ENCODE results near the gene GABRA1. TPM values are rescaled to one million over a fixed set of nuclear protein-coding genes. Genes with fewer than 3 reads are reported as not detected.

GABRA1 gene
- total and polyA plus RNA-seq, 2 donors (not counting 1 experiment from before 2014, with no cell fraction given) = not detected

DNA sequence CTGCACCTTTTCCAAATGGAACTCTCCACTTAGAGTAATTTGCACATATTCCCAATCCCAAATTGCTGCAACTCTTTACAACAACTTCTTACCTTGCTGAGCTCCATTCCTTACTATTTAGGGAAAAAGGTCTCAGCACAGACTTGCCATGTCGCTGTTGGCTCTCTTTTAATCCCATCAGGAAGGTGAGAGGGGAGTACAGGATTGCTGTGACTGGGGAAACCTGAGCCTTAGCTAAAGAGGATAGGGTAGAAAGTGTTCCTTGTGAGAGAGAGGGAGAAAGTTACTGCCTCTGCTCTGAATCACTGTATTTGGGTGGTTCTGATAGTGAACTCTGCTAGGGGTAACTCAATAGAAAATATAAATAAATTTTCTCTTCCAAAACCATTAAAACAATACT is 43.7 kb upstream of the GABRA1 start:
- no peaks in the 10 kb centered on the region for H4K20me1 ChIP-seq (ENCODE audit: control insufficient read depth, insufficient read depth, low read length, poor library complexity, severe bottlenecking)
- TF ChIP-seq, protein P1, sequence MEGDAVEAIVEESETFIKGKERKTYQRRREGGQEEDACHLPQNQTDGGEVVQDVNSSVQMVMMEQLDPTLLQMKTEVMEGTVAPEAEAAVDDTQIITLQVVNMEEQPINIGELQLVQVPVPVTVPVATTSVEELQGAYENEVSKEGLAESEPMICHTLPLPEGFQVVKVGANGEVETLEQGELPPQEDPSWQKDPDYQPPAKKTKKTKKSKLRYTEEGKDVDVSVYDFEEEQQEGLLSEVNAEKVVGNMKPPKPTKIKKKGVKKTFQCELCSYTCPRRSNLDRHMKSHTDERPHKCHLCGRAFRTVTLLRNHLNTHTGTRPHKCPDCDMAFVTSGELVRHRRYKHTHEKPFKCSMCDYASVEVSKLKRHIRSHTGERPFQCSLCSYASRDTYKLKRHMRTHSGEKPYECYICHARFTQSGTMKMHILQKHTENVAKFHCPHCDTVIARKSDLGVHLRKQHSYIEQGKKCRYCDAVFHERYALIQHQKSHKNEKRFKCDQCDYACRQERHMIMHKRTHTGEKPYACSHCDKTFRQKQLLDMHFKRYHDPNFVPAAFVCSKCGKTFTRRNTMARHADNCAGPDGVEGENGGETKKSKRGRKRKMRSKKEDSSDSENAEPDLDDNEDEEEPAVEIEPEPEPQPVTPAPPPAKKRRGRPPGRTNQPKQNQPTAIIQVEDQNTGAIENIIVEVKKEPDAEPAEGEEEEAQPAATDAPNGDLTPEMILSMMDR (IDR thresholded peaks at IDR 0.05) = no peak
- TF ChIP-seq EZH2 (IDR thresholded peaks at IDR 0.05; ENCODE audit: borderline replicate concordance, insufficient read depth, low read depth, low read length, poor library complexity, severe bottlenecking) = no peak
- Mint-ChIP-seq H3K4me3 (no peak overlapping the region), H3K9me3 (ENCODE audit: insufficient read depth) (no peaks in the 10 kb centered on the region), H3K4me1 (no peaks in the 10 kb centered on the region), H3K27ac (no peak overlapping the region), H3K27me3 (no peaks in the 10 kb centered on the region)
- H3K9me3 ChIP-seq (ENCODE audit: control extremely low read depth in 1 of 3, control insufficient read depth in 2 of 3, insufficient read depth in 1 of 3, low read length in 2 of 3) = no peaks in the 10 kb centered on the region
- H2AFZ ChIP-seq (ENCODE audit: insufficient read depth, low read depth, low read length, poor library complexity, severe bottlenecking) = no peak overlapping the region
- H3K27ac ChIP-seq (ENCODE audit: low read length in 2 of 2) = no peak overlapping the region
- H3K4me3 ChIP-seq (ENCODE audit: control extremely low read depth in 1 of 5, extremely low read depth in 1 of 5, insufficient read depth in 1 of 5, low read depth in 2 of 5, low read length in 4 of 5) = no peak overlapping the region
- ATAC-seq (ENCODE audit: low read depth) (no peak), DNase-seq (no peak)
- no peaks in the 10 kb centered on the region for H3K27me3 ChIP-seq (replicated peaks in 1 of 4; ENCODE audit: control extremely low read depth in 1 of 4, control insufficient read depth in 3 of 4, insufficient read depth in 4 of 4, low read length in 3 of 4)
- WGBS (ENCODE audit: insufficient coverage) = no CpG with 5 or more reads among the region's 1 CpG
- H3K4me1 ChIP-seq (ENCODE audit: control insufficient read depth in 2 of 2, insufficient read depth in 2 of 2, low read length in 2 of 2) = no peaks in the 10 kb centered on the region
- ChIA-PET POLR2A (no interaction called here), CTCF (interaction anchor here (0.7 kb wide), 1 partner anchor 19 kb away, joined by 3 read pairs; no protein-coding TSS in a partner anchor)
- no peak overlapping the region for H3K9ac ChIP-seq (ENCODE audit: low read length)
- H3K36me3 ChIP-seq (replicated peaks in 1 of 2; ENCODE audit: control extremely low read depth in 1 of 2, control insufficient read depth in 1 of 2, extremely low read depth in 1 of 2, insufficient read depth in 2 of 2, low read length in 1 of 2) = no peaks in the 10 kb centered on the region
- intact Hi-C loops (cut with micrococcal nuclease) = no loop called here
- no peak overlapping the region for H3K4me2 ChIP-seq (replicated peaks; ENCODE audit: low read depth, low read length, poor library complexity, severe bottlenecking)
- no peaks in the 10 kb centered on the region for H3K79me2 ChIP-seq (ENCODE audit: control insufficient read depth, insufficient read depth, low read length)

GRCh38 chr5:161846746-161847145 is 1.2 kb upstream of the GABRA1 start:
- intact Hi-C loops (cut with micrococcal nuclease) = no loop called here
- H3K27ac Mint-ChIP-seq = no peak overlapping the region
- no peak overlapping the region for H3K27ac ChIP-seq (ENCODE audit: low read length in 2 of 2)

More at GRCh38 chr5:161846746-161847145, 1.2 kb upstream of the GABRA1 start:
- no peaks in the 10 kb centered on the region for H3K36me3 ChIP-seq (replicated peaks in 1 of 2; ENCODE audit: control extremely low read depth in 1 of 2, control insufficient read depth in 1 of 2, extremely low read depth in 1 of 2, insufficient read depth in 2 of 2, low read length in 1 of 2)
- H3K9me3 ChIP-seq (ENCODE audit: control extremely low read depth in 1 of 3, control insufficient read depth in 2 of 3, insufficient read depth in 1 of 3, low read length in 2 of 3) = no peaks in the 10 kb centered on the region
- no peak overlapping the region for H3K4me2 ChIP-seq (replicated peaks; ENCODE audit: low read depth, low read length, poor library complexity, severe bottlenecking)
- peaks cover 0 to 8% (median 0%) of the 10 kb centered on the region in 4 experiments for H3K27me3 ChIP-seq (replicated peaks in 1 of 4; ENCODE audit: control extremely low read depth in 1 of 4, control insufficient read depth in 3 of 4, insufficient read depth in 4 of 4, low read length in 3 of 4)
- no peaks in the 10 kb centered on the region for H3K9me3 Mint-ChIP-seq (ENCODE audit: insufficient read depth)
- no peak overlapping the region for H3K9ac ChIP-seq (ENCODE audit: low read length)
- no peak overlapping the region for H3K4me3 Mint-ChIP-seq
- H3K4me1 ChIP-seq (ENCODE audit: control insufficient read depth in 2 of 2, insufficient read depth in 2 of 2, low read length in 2 of 2) = no peaks in the 10 kb centered on the region
- 25% methylated on average over 2 of the region's 5 CpGs for WGBS (ENCODE audit: insufficient coverage)
- no peaks in the 10 kb centered on the region for H4K20me1 ChIP-seq (ENCODE audit: control insufficient read depth, insufficient read depth, low read length, poor library complexity, severe bottlenecking)
- no peak for DNase-seq
- H3K79me2 ChIP-seq (ENCODE audit: control insufficient read depth, insufficient read depth, low read length) = no peaks in the 10 kb centered on the region
- no peak for TF ChIP-seq EZH2 (IDR thresholded peaks at IDR 0.05; ENCODE audit: borderline replicate concordance, insufficient read depth, low read depth, low read length, poor library complexity, severe bottlenecking)
- TF ChIP-seq, protein P1 (IDR thresholded peaks at IDR 0.05) = no peak
- H2AFZ ChIP-seq (ENCODE audit: insufficient read depth, low read depth, low read length, poor library complexity, severe bottlenecking) = no peak overlapping the region
- POLR2A ChIA-PET = no interaction called here
- ATAC-seq (ENCODE audit: low read depth) = no peak
- no peaks in the 10 kb centered on the region for H3K4me1 Mint-ChIP-seq
- no peak overlapping the region for H3K4me3 ChIP-seq (ENCODE audit: control extremely low read depth in 1 of 5, extremely low read depth in 1 of 5, insufficient read depth in 1 of 5, low read depth in 2 of 5, low read length in 4 of 5)
- peaks cover 23% of the 10 kb centered on the region for H3K27me3 Mint-ChIP-seq
- CTCF ChIA-PET = no interaction called here
